Stimulated activated CD4-positive, alpha-beta T cell treated with anti-CD3 and anti-CD28 coated beads, TNF-alpha, amount 100 ng/mL, for 4 hours (primary cell): ENCODE data around the gene FCGR1A.
"Not testable (repeated sequence)": the region's sequence is repeated elsewhere in the genome, so short reads cannot be mapped to it uniquely, and the experiment has no call there.

Source experiments
- DNase-seq, 3 experiments: peaks; one replicate each; pipeline ENCODE4 v3.0.0-alpha.2; 2020; ENCODE audit warnings: low read depth in 3 of 3

The FCGR1A gene

GRCh38 chr1:149832316-149833126 is 50.0 kb downstream of the FCGR1A start:
- DNase-seq: not testable (repeated sequence)

DNA sequence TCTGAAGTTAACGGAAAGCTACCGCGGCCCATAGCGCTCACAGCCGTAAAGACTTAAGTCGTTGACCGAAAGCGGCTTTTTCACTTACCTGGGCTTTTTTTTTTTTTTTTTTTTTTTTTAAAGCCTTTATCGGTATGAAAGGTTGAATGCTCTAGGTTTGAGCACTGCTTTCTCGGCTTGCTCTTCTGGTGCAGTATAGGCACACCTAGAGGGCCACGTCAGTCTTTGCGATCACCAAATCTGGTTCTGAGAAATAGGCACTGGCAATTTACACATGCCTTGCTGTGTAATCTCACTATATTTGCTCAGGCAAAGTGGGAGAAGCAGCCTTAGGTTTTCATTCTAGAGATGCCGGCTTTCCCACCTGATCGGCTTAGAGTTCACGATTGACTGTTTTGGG is 50.6 kb downstream of the FCGR1A start:
- not testable (repeated sequence) for DNase-seq

DNA sequence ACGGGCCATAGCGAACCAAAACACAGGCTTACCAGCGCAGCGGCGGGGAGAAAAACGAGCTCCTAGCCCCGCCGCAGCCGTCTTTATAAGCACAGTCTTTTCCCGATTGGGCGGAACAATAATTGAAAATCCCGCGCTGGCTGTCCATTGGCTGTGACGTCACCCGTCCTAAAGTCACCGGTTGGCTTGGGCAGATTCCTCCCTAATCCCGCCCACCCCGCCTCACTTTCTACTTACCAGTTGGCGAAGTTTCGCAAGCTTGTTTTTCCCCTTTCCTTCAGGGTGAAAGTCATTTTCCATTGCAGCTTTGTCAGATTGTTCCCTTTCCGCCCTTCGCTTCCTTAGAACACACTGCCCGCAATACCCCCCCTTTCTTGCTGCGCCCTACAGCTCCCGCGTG is 58.7 kb downstream of the FCGR1A start:
- DNase-seq: not testable (repeated sequence)
